K562 (cell line): ENCODE results near the gene CCNK. TPM values are rescaled to one million over a fixed set of nuclear protein-coding genes. Genes with fewer than 3 reads are reported as not detected.

Source experiments
- REST ChIP-seq, 2 experiments: fragments of 450-650 bp; formaldehyde crosslinking in 1 of 2; IDR thresholded peaks; 2 replicates each; pipeline versions ENCODE4 v1.4.0 to v1.6.1; 2014 to 2020; ENCODE audit warnings: mild to moderate bottlenecking in 2 of 2, borderline replicate concordance in 1 of 2, low read depth in 1 of 2
- TRIM28 ChIP-seq: fragments of 450-650 bp; IDR thresholded peaks from 2 replicates; pipeline ENCODE4 v1.6.1; 2017
- polyA plus RNA-seq, 8 experiments: library from polyadenylated mRNA; depleted of rRNA in 4 of 8; stranded (reverse) in 5 of 8; unstranded in 3 of 8; fragments of >200 nt; fragmentation: Nextera tagmentation in 2 of 8; fragmentation: Illumina TruSeq in 1 of 8; extraction: Ambion mirVana in 2 of 8; extraction: Trizol in 1 of 8; gene quantifications; 2 replicates each; pipeline versions ENCODE4 v1.2.1 to v1.2.3, GENCODE V29; 2011 to 2014; ENCODE audit warnings: inconsistent platforms in 1 of 8, missing spikeins in 1 of 8
- total RNA-seq, 7 experiments: library from RNA; depleted of rRNA in 6 of 7; stranded (reverse); fragments of >200 nt in 6 of 7; fragmentation: Illumina TruSeq in 2 of 7; extraction: Trizol in 2 of 7; gene quantifications; 2 replicates each; pipeline versions ENCODE4 v1.2.1 to v1.2.3, GENCODE V29; 2011 to 2021; ENCODE audit warnings: low replicate concordance in 1 of 7

CCNK gene
- total and polyA plus RNA-seq, 9 of the 15 experiments (the other 6 are each of a cell fraction or from before 2014, with no cell fraction given): 5.8 to 84.2 (median 16.4) TPM

- TF ChIP-seq REST (IDR thresholded peaks at IDR 0.05; ENCODE audit: borderline replicate concordance) (no peak), REST (CRISPR knock-in tag; IDR thresholded peaks at IDR 0.05; ENCODE audit: low read depth) (no peak), TRIM28 (no peak)
- TF ChIP-seq, all 486 proteins: peak for 0
Observed at GRCh38 chr14:99527427-99528076, 46.3 kb downstream of the CCNK start (continued).
